Mesendoderm (in vitro differentiated cells): ENCODE measurements around the gene ACACA.

Source experiments
- DNase-seq: peaks from one replicate; pipeline ENCODE4 v3.0.0; 2013
- H2AK5ac ChIP-seq: 2 replicates; pipeline ENCODE4 v1.6.1; 2013; ENCODE audit warnings: low read length, inconsistent platforms
- H2BK120ac ChIP-seq: 2 replicates; pipeline ENCODE4 v1.6.1; 2013; ENCODE audit warnings: low read depth, mild to moderate bottlenecking, low read length, moderate library complexity, mixed read lengths
- H2BK15ac ChIP-seq: replicated peaks from 2 replicates; pipeline ENCODE4 v1.6.1; 2013; ENCODE audit warnings: low read depth, mild to moderate bottlenecking, moderate library complexity
- H2BK5ac ChIP-seq: 2 replicates; pipeline ENCODE4 v1.6.1; 2013; ENCODE audit warnings: low read length, inconsistent platforms
- H3K18ac ChIP-seq: 2 replicates; pipeline ENCODE4 v1.6.1; 2013; ENCODE audit warnings: mild to moderate bottlenecking, low read length, mixed read lengths
- H3K23ac ChIP-seq: one replicate; pipeline ENCODE4 v1.6.1; 2013; ENCODE audit warnings: low read length
- H3K27ac ChIP-seq: 2 replicates; pipeline ENCODE4 v1.5.1; 2013; ENCODE audit warnings: low read depth, mild to moderate bottlenecking, inconsistent platforms, low read length, moderate library complexity
- H3K27me3 ChIP-seq: 2 replicates; pipeline ENCODE4 v1.6.1; 2013; ENCODE audit warnings: low read length, control low read depth, mild to moderate bottlenecking, inconsistent platforms; ENCODE audit not compliant: insufficient read depth, poor library complexity
- H3K36me3 ChIP-seq: 2 replicates; pipeline ENCODE4 v1.6.1; 2013; ENCODE audit warnings: low read length, inconsistent platforms; ENCODE audit not compliant: control insufficient read depth, insufficient read depth
- H3K4ac ChIP-seq: one replicate; pipeline ENCODE4 v1.6.1; 2013; ENCODE audit warnings: low read depth, mild to moderate bottlenecking, low read length, moderate library complexity
- H3K4me1 ChIP-seq: 2 replicates; pipeline ENCODE4 v1.6.1; 2013; ENCODE audit warnings: low read depth, low read length, inconsistent platforms; ENCODE audit not compliant: control insufficient read depth
- H3K4me2 ChIP-seq: 2 replicates; pipeline ENCODE4 v1.6.1; 2013; ENCODE audit warnings: low read length
- H3K4me3 ChIP-seq: 2 replicates; pipeline ENCODE4 v1.5.1; 2013; ENCODE audit warnings: mild to moderate bottlenecking, low read length
- H3K56ac ChIP-seq: one replicate; pipeline ENCODE4 v1.6.1; 2013; ENCODE audit warnings: low read length
- H3K79me1 ChIP-seq: 2 replicates; pipeline ENCODE4 v1.6.1; 2013; ENCODE audit warnings: low read length, inconsistent platforms
- H3K79me2 ChIP-seq: 2 replicates; pipeline ENCODE4 v1.6.1; 2013; ENCODE audit warnings: mild to moderate bottlenecking, low read length; ENCODE audit not compliant: control insufficient read depth, insufficient read depth
- H3K9ac ChIP-seq: 2 replicates; pipeline ENCODE4 v1.6.1; 2013; ENCODE audit warnings: low read length, inconsistent platforms
- H4K5ac ChIP-seq: one replicate; pipeline ENCODE4 v1.6.1; 2013; ENCODE audit warnings: low read length
- H4K8ac ChIP-seq: one replicate; pipeline ENCODE4 v1.6.1; 2013; ENCODE audit warnings: low read depth, mild to moderate bottlenecking, control low read depth, low read length, moderate library complexity
- WGBS: extraction: QIAGEN DNeasy Blood & Tissue Kit; methylation state at CpG from one replicate; pipeline ENCODE4 v1.1.7; 2013; ENCODE audit warnings: low lambda C conversion rate, missing lambda C conversion rate; ENCODE audit not compliant: insufficient coverage; ENCODE audit errors: extremely low coverage; 5-methylcytosine and 5-hydroxymethylcytosine counted together

The ACACA gene

DNA sequence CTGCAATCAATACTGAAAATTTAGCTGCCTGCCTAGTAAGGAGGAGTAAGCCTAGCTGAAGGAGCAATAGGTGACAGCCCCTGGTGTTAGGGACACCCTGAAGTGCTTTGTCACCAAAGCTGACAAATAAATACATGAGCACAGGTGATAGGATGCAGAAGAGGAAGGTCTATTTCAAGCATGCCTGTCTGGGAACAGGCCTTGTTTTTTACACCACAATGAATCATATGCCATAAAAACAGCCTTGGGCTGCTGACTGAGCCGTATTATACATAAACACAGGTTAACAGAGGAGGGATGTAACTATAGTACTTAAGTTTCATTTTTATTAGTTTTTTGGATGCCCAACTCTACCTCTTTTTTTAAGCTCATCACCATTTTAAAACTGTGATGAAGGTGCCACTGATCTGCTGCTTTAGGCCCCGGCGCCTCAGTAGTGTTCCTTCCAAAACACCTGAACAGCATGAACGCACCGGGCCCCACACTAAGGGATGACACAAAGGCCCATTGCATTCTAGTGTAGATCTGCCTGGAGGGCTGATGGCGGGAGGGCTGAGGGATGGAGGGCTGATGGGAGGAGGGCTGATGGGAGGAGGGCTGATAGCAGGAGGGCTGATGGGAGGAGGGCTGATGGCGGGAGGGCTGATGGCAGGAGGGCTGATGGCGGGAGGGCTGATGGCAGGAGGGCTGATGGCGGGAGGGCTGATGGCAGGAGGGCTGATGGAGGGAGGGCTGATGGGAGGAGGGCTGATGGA lies 307.5 kb downstream of the ACACA start:
- no peaks in the 10 kb centered on the region for H3K4me1 ChIP-seq
- H3K4ac ChIP-seq = no peak overlapping the region
- no peak overlapping the region for H4K5ac ChIP-seq
- H3K9ac ChIP-seq = no peak overlapping the region
- no CpG with 5 or more reads among the region's 9 CpGs for WGBS
- no peak overlapping the region for H2BK5ac ChIP-seq
- no peak overlapping the region for H3K18ac ChIP-seq
- H3K23ac ChIP-seq = no peak overlapping the region
- no peak for DNase-seq
- no peak overlapping the region for H3K27ac ChIP-seq
- H3K79me1 ChIP-seq = no peaks in the 10 kb centered on the region
- H3K4me3 ChIP-seq = no peak overlapping the region
- H2AK5ac ChIP-seq = no peak overlapping the region
- H2BK120ac ChIP-seq = no peak overlapping the region
- H3K27me3 ChIP-seq = no peaks in the 10 kb centered on the region
- H3K36me3 ChIP-seq = peaks cover 14% of the 10 kb centered on the region
- H3K79me2 ChIP-seq = no peaks in the 10 kb centered on the region
- H3K56ac ChIP-seq = no peak overlapping the region
- H4K8ac ChIP-seq = no peak overlapping the region
- no peak overlapping the region for H3K4me2 ChIP-seq
- H2BK15ac ChIP-seq = no peak overlapping the region

DNA sequence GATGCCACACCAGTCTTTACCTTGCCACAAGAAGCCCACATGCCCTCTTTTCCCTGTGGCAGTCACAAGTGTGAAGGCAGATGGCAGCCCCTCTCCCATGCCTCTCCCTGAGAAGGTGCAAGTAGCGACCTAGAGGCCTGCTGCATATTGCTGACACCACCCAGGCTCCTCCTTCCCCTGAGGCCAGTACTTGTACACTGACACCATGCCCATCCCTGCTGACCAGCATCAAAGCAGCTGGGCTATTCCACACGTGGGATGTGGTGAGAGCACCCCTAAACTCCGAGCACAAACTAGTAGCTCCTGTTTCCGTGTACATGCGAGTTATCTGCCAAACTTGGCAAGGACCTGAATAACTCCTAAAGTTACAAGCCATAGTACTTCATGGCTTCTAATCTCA lies 308.5 kb downstream of the ACACA start:
- H3K36me3 ChIP-seq = peaks cover 14% of the 10 kb centered on the region
- H3K18ac ChIP-seq = no peak overlapping the region
- DNase-seq = no peak

DNA sequence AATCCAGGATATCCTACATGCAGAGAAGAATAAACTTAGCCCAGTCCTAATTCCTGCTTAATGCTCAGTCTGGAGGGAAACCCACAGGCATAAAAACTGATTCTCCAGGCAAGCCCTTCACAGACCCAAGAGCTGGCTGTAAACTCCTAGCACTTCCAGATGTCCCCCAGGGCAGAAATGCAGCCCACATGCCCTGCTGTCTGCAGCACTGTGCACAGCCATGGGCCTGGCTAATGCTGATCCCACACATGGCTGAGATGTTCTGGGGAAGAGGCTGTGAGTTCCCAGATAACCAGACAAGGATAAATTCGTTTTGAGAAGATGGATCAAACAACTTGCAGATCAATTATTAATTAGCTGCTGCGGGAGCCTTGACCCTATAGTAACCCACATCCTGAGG lies 309.5 kb downstream of the ACACA start:
- Histone ChIP-seq H3K36me3 (peaks cover 14% of the 10 kb centered on the region), H3K79me2 (no peaks in the 10 kb centered on the region), H3K79me1 (no peaks in the 10 kb centered on the region), H3K4ac (no peak overlapping the region), H4K8ac (no peak overlapping the region), H2BK5ac (no peak overlapping the region), H2BK15ac (no peak overlapping the region), H3K4me1 (no peaks in the 10 kb centered on the region), H3K27ac (no peak overlapping the region), H3K9ac (no peak overlapping the region), H3K4me2 (no peak overlapping the region), H3K27me3 (no peaks in the 10 kb centered on the region), H2AK5ac (no peak overlapping the region), H3K18ac (no peak overlapping the region), H2BK120ac (no peak overlapping the region), H3K4me3 (no peak overlapping the region), H3K23ac (no peak overlapping the region), H4K5ac (no peak overlapping the region), H3K56ac (no peak overlapping the region)
- no peak for DNase-seq
- no CpG with 5 or more reads among the region's 2 CpGs for WGBS

More for the DNA sequence above, 308.5 kb downstream of the ACACA start:
- Histone ChIP-seq H4K5ac (no peak overlapping the region), H3K27ac (no peak overlapping the region), H3K4me1 (no peaks in the 10 kb centered on the region), H3K79me1 (no peaks in the 10 kb centered on the region), H3K9ac (no peak overlapping the region), H3K56ac (no peak overlapping the region), H3K4ac (no peak overlapping the region), H2BK120ac (no peak overlapping the region), H2BK15ac (no peak overlapping the region), H4K8ac (no peak overlapping the region), H3K4me3 (no peak overlapping the region), H3K79me2 (no peaks in the 10 kb centered on the region), H2AK5ac (no peak overlapping the region), H3K4me2 (no peak overlapping the region), H3K23ac (no peak overlapping the region), H3K27me3 (no peaks in the 10 kb centered on the region), H2BK5ac (no peak overlapping the region)
- no CpG with 5 or more reads among the region's 5 CpGs for WGBS

DNA sequence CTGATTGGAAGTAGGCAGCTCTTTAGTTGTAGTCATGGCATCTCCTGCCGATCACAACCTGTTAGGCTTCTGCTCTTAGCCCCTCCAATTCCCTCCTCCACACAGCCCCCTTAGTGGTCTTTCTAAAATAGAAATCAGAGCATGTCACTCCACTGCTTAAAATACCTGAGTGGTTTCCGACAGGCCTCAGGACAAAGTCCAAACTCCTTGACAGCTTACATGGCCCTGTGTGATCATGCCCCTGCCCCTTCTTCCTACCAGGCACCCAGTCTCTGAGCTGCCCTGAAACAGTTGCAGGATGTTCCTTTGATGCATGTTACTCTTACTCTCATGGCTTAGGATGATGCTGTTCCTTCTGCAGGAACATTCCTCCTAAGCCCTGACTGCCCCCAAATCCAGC lies 310.6 kb downstream of the ACACA start:
- no peaks in the 10 kb centered on the region for H3K4me1 ChIP-seq
- H2BK15ac ChIP-seq = no peak overlapping the region
- DNase-seq = no peak
- no peak overlapping the region for H3K56ac ChIP-seq
- H4K8ac ChIP-seq = no peak overlapping the region
- H3K4ac ChIP-seq = no peak overlapping the region
- no peak overlapping the region for H3K4me3 ChIP-seq
- peaks cover 15% of the 10 kb centered on the region for H3K36me3 ChIP-seq
- H3K18ac ChIP-seq = no peak overlapping the region
- no peak overlapping the region for H3K23ac ChIP-seq
- no peak overlapping the region for H2AK5ac ChIP-seq
- no peak overlapping the region for H2BK5ac ChIP-seq
- H3K27me3 ChIP-seq = no peaks in the 10 kb centered on the region
- no peak overlapping the region for H3K9ac ChIP-seq
- no peak overlapping the region for H2BK120ac ChIP-seq
- no peaks in the 10 kb centered on the region for H3K79me1 ChIP-seq
- no peak overlapping the region for H4K5ac ChIP-seq
- H3K4me2 ChIP-seq = no peak overlapping the region
- H3K27ac ChIP-seq = no peak overlapping the region
- no peaks in the 10 kb centered on the region for H3K79me2 ChIP-seq
- WGBS = no CpG with 5 or more reads among the region's 2 CpGs

DNA sequence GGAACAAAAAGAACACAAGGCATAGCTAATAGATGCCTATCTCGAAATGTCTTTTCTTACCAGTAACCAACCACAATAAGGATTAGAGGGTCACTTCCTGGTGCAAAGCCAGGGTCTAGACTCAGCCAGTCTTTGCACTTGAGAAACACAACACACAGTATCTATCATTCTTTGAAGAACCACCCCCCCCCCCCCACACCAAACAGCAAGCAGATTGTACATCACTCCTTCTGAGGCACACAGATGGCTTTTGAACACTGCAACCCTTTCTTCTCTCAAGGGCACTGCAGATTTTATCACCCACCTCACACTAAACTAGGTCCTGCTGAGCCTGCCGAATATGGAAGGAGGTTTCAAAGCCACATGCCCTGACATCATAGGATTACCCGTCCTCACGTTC lies 312.2 kb downstream of the ACACA start:
- no peak overlapping the region for H2AK5ac ChIP-seq
- H3K27me3 ChIP-seq = no peaks in the 10 kb centered on the region
- no peak overlapping the region for H3K9ac ChIP-seq
- H3K79me2 ChIP-seq = no peaks in the 10 kb centered on the region
- H2BK5ac ChIP-seq = no peak overlapping the region
- H3K4me3 ChIP-seq = no peak overlapping the region
- no peak overlapping the region for H4K8ac ChIP-seq
- H3K23ac ChIP-seq = no peak overlapping the region
- H3K4me2 ChIP-seq = no peak overlapping the region
- no peak overlapping the region for H3K27ac ChIP-seq
- no peak overlapping the region for H2BK120ac ChIP-seq
- no peak overlapping the region for H2BK15ac ChIP-seq
- H3K4me1 ChIP-seq = no peaks in the 10 kb centered on the region
- H3K56ac ChIP-seq = no peak overlapping the region
- DNase-seq = no peak
- H3K18ac ChIP-seq = no peak overlapping the region
- peaks cover 15% of the 10 kb centered on the region for H3K36me3 ChIP-seq
- no peak overlapping the region for H4K5ac ChIP-seq
- H3K79me1 ChIP-seq = no peaks in the 10 kb centered on the region
- WGBS = no CpG with 5 or more reads among the region's 4 CpGs
- no peak overlapping the region for H3K4ac ChIP-seq

DNA sequence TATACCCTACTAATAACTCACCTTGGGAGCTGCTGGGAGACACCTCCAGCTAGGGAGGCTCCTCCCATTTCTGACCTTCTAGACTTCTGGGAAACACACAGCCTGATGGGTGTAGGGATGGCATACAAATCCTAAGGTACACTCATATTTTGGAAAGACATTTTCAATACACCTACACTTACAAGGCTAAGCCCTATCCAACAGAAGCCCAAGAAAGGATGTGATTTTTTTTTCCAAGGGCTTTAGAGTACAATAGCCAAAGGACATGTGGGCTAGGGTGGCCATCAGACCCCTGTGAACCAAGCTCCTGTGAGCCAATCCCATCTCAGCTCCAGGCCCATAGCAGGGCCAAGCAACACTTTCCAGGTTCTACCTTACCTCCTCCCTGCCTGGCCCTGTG lies 313.9 kb downstream of the ACACA start:
- Histone ChIP-seq H2AK5ac (no peak overlapping the region), H3K23ac (no peak overlapping the region), H3K56ac (no peak overlapping the region), H4K8ac (no peak overlapping the region), H3K18ac (no peak overlapping the region), H3K4me3 (no peak overlapping the region), H3K4me2 (no peak overlapping the region), H3K4ac (no peak overlapping the region), H3K79me2 (no peaks in the 10 kb centered on the region), H3K4me1 (no peaks in the 10 kb centered on the region), H3K27ac (no peak overlapping the region), H2BK5ac (no peak overlapping the region), H3K79me1 (no peaks in the 10 kb centered on the region), H3K9ac (no peak overlapping the region), H2BK15ac (no peak overlapping the region), H3K36me3 (peaks cover 15% of the 10 kb centered on the region), H3K27me3 (no peaks in the 10 kb centered on the region), H2BK120ac (no peak overlapping the region), H4K5ac (no peak overlapping the region)
- no peak for DNase-seq
